Left lung (tissue), 10 donors: ENCODE results near the gene DTYMK. TPM values are rescaled to one million over a fixed set of nuclear protein-coding genes. Genes with fewer than 3 reads are reported as not detected.

Source experiments
- ATAC-seq: fragments of 200-7000 bp; cut with Tn5 transposase; one replicate; pipeline ENCODE4 v1.9.1; 2020; ENCODE audit warnings: moderate library complexity
- DNase-seq, 4 donors: peaks; one replicate each; pipeline ENCODE4 v3.0.0-alpha.2; 2013 to 2020
- H3K27ac ChIP-seq, 2 donors: fragments of 200-600 bp; sonication (generic) in 1 of 2; one replicate each; pipeline versions ENCODE4 v1.5.0 to v1.8.0; 2020 to 2021
- H3K27me3 ChIP-seq, 2 donors: fragments of 200-600 bp; sonication (generic) in 1 of 2; one replicate each; pipeline versions ENCODE4 v1.5.0 to v1.8.0; 2020 to 2021
- H3K36me3 ChIP-seq, 2 donors: fragments of 200-600 bp; sonication (generic) in 1 of 2; one replicate each; pipeline versions ENCODE4 v1.5.0 to v1.8.0; 2020 to 2021
- H3K4me1 ChIP-seq, 2 donors: fragments of 200-600 bp; one replicate each; pipeline ENCODE4 v1.8.0; 2021
- H3K4me3 ChIP-seq, 2 donors: fragments of 200-600 bp; sonication (generic) in 1 of 2; one replicate each; pipeline versions ENCODE4 v1.5.0 to v1.8.0; 2020 to 2021; ENCODE audit warnings: mild to moderate bottlenecking in 1 of 2
- H3K9me3 ChIP-seq, 2 donors: fragments of 200-600 bp; sonication (generic) in 1 of 2; one replicate each; pipeline versions ENCODE4 v1.5.0 to v1.8.0; 2020 to 2021
- CTCF ChIP-seq, 2 donors: fragments of 200-600 bp; sonication (generic) in 1 of 2; IDR thresholded peaks; one replicate each; pipeline versions ENCODE4 v1.5.0 to v1.8.0; 2021; ENCODE audit warnings: antibody characterized with exemption in 2 of 2
- intact Hi-C, 2 donors: fragments of 100-400 bp; cut with DNase I; formaldehyde crosslinking; loops; one replicate each; pipeline versions ENCODE4 v1.11.2 to v1.14.2; 2022
- polyA plus RNA-seq, 6 donors: library from polyadenylated mRNA; unstranded; fragments of 120-200 nt; gene quantifications; one replicate each; pipeline ENCODE4 v1.2.1, GENCODE V29; 2013; ENCODE audit not compliant: insufficient read length in 6 of 6
- total RNA-seq, 2 donors: library from RNA; stranded (reverse); fragmentation: NEBNext Ultra II Directional; extraction: Animal tissue kit (Norgen Biotek cat#: 25700); gene quantifications; one replicate each; pipeline ENCODE4 v1.2.1, GENCODE V29; 2021
- donor health status: DM: no; HTN: yes; CAD: no.
- donor health status: DM: no; HTN: no; CAD: no.

Gene DTYMK
- total and polyA plus RNA-seq, 8 donors, result 28.7 to 56.2 (median 42.2) TPM

GRCh38 chr2:241656190-241656741 is 30.3 kb downstream of the DTYMK start:
- Histone ChIP-seq H3K27ac (no peak overlapping the region), H3K36me3 (peaks cover 0 to 100% of the 10 kb centered on the region in 2 donors), H3K4me3 (no peak overlapping the region), H3K4me1 (no peaks in the 10 kb centered on the region), H3K9me3 (no peaks in the 10 kb centered on the region), H3K27me3 (no peaks in the 10 kb centered on the region)
- peak in 1 of 4 donors; percentile 61 for DNase-seq
- intact Hi-C loops, result no loop called here
- ATAC-seq, result no peak
- TF ChIP-seq CTCF (IDR thresholded peaks at IDR 0.05), result no peak

- peak in 1 of 4 donors; percentile 67 for DNase-seq
Measured at GRCh38 chr2:241655516-241656189, 31.0 kb downstream of the DTYMK start.

GRCh38 chr2:241654551-241654950 is 32.1 kb downstream of the DTYMK start:
- TF ChIP-seq CTCF (IDR thresholded peaks at IDR 0.05), result no peak
- peaks cover 0 to 92% of the 10 kb centered on the region in 2 donors for H3K36me3 ChIP-seq
- no peaks in the 10 kb centered on the region for H3K27me3 ChIP-seq
- peak in 1 of 4 donors; percentile 55 for DNase-seq
- intact Hi-C loops, result no loop called here
- no peaks in the 10 kb centered on the region for H3K4me1 ChIP-seq
- no peak overlapping the region for H3K4me3 ChIP-seq
- H3K9me3 ChIP-seq, result no peaks in the 10 kb centered on the region
- no peak for ATAC-seq
- no peak overlapping the region for H3K27ac ChIP-seq

More at GRCh38 chr2:241655516-241656189, 31.0 kb downstream of the DTYMK start:
- Histone ChIP-seq H3K27ac (no peak overlapping the region), H3K4me1 (no peaks in the 10 kb centered on the region), H3K27me3 (no peaks in the 10 kb centered on the region), H3K4me3 (no peak overlapping the region), H3K9me3 (no peaks in the 10 kb centered on the region), H3K36me3 (peaks cover 0 to 100% of the 10 kb centered on the region in 2 donors)
- TF ChIP-seq CTCF (IDR thresholded peaks at IDR 0.05), result no peak
- no peak for ATAC-seq
- intact Hi-C loops, result no loop called here

GRCh38 chr2:241653210-241653750 is 33.3 kb downstream of the DTYMK start:
- ATAC-seq (no peak), DNase-seq (peak in 1 of 4 donors; percentile 60)
- H3K4me3 ChIP-seq, result no peak overlapping the region
- H3K27me3 ChIP-seq, result no peaks in the 10 kb centered on the region
- H3K36me3 ChIP-seq, result peaks cover 0 to 79% of the 10 kb centered on the region in 2 donors
- H3K4me1 ChIP-seq, result peaks cover 0 to 7% of the 10 kb centered on the region in 2 donors
- no peak for TF ChIP-seq CTCF (IDR thresholded peaks at IDR 0.05)
- no peak overlapping the region for H3K27ac ChIP-seq
- H3K9me3 ChIP-seq, result no peaks in the 10 kb centered on the region
- intact Hi-C loops, result no loop called here

- no peak overlapping the region for H3K27ac ChIP-seq
- peaks cover 0 to 74% of the 10 kb centered on the region in 2 donors for H3K36me3 ChIP-seq
- intact Hi-C loops, result no loop called here
- no peak for TF ChIP-seq CTCF (IDR thresholded peaks at IDR 0.05)
- peaks cover 0 to 11% of the 10 kb centered on the region in 2 donors for H3K4me1 ChIP-seq
- ATAC-seq, result no peak
- no peaks in the 10 kb centered on the region for H3K9me3 ChIP-seq
- peak in 1 of 4 donors; percentile 50 for DNase-seq
- no peak overlapping the region for H3K4me3 ChIP-seq
- no peaks in the 10 kb centered on the region for H3K27me3 ChIP-seq
Measured at GRCh38 chr2:241652722-241653121, 33.9 kb downstream of the DTYMK start.
